ENCODE data around the gene AKR1C8.
"Not testable (repeated sequence)": the region's sequence is repeated elsewhere in the genome, so short reads cannot be mapped to it uniquely, and the experiment has no call there.

Gene AKR1C8

GRCh38 chr10:5184987-5185775, at the start of gene AKR1C8:
AKR1C8 (minus strand) TSS chr10:5185150; CDS start chr10:5185104, 46 bp downstream.
- no peak for DNase-seq

GRCh38 chr10:5234106-5234860, 49.3 kb upstream of the AKR1C8 start:
- no peak for DNase-seq

- DNase-seq = no peak
These were observed 48.4 kb upstream of the AKR1C8 start for GRCh38 chr10:5233324-5233723.

- no peak for DNase-seq
These were observed 44.1 kb upstream of the AKR1C8 start for GRCh38 chr10:5229019-5229418.

GRCh38 chr10:5222942-5223341, 38.0 kb upstream of the AKR1C8 start:
- DNase-seq = not testable (repeated sequence)

GRCh38 chr10:5219262-5219661, 34.3 kb upstream of the AKR1C8 start:
- DNase-seq = no peak

- DNase-seq = no peak
These were observed 31.9 kb upstream of the AKR1C8 start for GRCh38 chr10:5216801-5217200.

GRCh38 chr10:5211696-5212536, 27.0 kb upstream of the AKR1C8 start:
- no peak for DNase-seq

GRCh38 chr10:5210261-5210660, 25.3 kb upstream of the AKR1C8 start:
- DNase-seq = not testable (repeated sequence)

- not testable (repeated sequence) for DNase-seq
These were observed 24.8 kb upstream of the AKR1C8 start for GRCh38 chr10:5209776-5210175.

GRCh38 chr10:5206799-5207198, 21.8 kb upstream of the AKR1C8 start:
- no peak for DNase-seq

GRCh38 chr10:5199398-5199797, 14.4 kb upstream of the AKR1C8 start:
- DNase-seq = no peak

GRCh38 chr10:5198386-5198785, 13.4 kb upstream of the AKR1C8 start:
- DNase-seq = no peak

GRCh38 chr10:5196702-5197113, 11.8 kb upstream of the AKR1C8 start, which contains the start of gene AKR1C4:
AKR1C4 (plus strand) TSS chr10:5196837; CDS start chr10:5196868, 31 bp downstream.
- DNase-seq = no peak

GRCh38 chr10:5195727-5196374, 10.9 kb upstream of the AKR1C8 start:
- no peak for DNase-seq

GRCh38 chr10:5194431-5194830, 9.5 kb upstream of the AKR1C8 start:
- DNase-seq = no peak

- DNase-seq = no peak
These were observed 3.4 kb upstream of the AKR1C8 start for GRCh38 chr10:5188358-5188757.

- DNase-seq = no peak
These were observed 2.9 kb upstream of the AKR1C8 start for GRCh38 chr10:5187867-5188266.

GRCh38 chr10:5183923-5184322, 1.0 kb downstream of the AKR1C8 start:
- no peak for DNase-seq

GRCh38 chr10:5180503-5180902, 4.4 kb downstream of the AKR1C8 start:
- not testable (repeated sequence) for DNase-seq

- DNase-seq = not testable (repeated sequence)
These were observed 9.4 kb downstream of the AKR1C8 start for GRCh38 chr10:5175581-5175980.

GRCh38 chr10:5168897-5169420, 16.0 kb downstream of the AKR1C8 start:
- DNase-seq = no peak

Measured in NCI-H774 (cell line).